Measurements from ENCODE around the gene DPYSL5. TPM values are rescaled to one million over a fixed set of nuclear protein-coding genes. Genes with fewer than 3 reads are reported as not detected.

The DPYSL5 gene
- total and polyA plus RNA-seq, 10 of the 15 experiments (the other 5 are each of a cell fraction or from before 2014, with no cell fraction given), result not detected

- DNase-seq (ENCODE audit: low read depth, low spot score) (no peak), FAIRE-seq (no peak), ATAC-seq (no peak)
- ChIA-PET RAD21 (ENCODE audit: unreplicated experiment) (no interaction called here), CTCF (interaction anchor here (0.5 kb wide), 1 partner anchor 112 kb away, joined by 3 read pairs; no protein-coding TSS in a partner anchor), SMC1A (ENCODE audit: uncharacterized antibody, unreplicated experiment) (no interaction called here), POLR2A (no interaction called here)
- no peaks in the 10 kb centered on the region for H3K4me1 ChIP-seq (ENCODE audit: control insufficient read depth, insufficient read depth, low read length)
- no peak overlapping the region for H3K9ac ChIP-seq (ENCODE audit: control insufficient read depth, insufficient read depth, low read length)
- no peaks in the 10 kb centered on the region for H3K36me3 ChIP-seq (ENCODE audit: control insufficient read depth in 2 of 2, insufficient read depth in 2 of 2, low read length in 1 of 2)
- peaks cover 0 to 2% of the 10 kb centered on the region in 2 experiments; a peak in 2 of 4 replicates for H3K27me3 ChIP-seq (replicated peaks in 1 of 2; ENCODE audit: control insufficient read depth in 2 of 2, insufficient read depth in 2 of 2, low read length in 1 of 2)
- no peaks in the 10 kb centered on the region for H3K79me2 ChIP-seq (ENCODE audit: control insufficient read depth, insufficient read depth, low read length)
- in situ Hi-C loops (cut with MboI) (no loop called here), intact Hi-C loops (cut with micrococcal nuclease; ENCODE audit: unreplicated experiment) (no loop called here)
- WGBS (ENCODE audit: insufficient coverage, insufficient replicate concordance, low lambda C conversion rate, missing lambda C conversion rate), result 31% methylated on average over 12 of the region's 12 CpGs
- H2AFZ ChIP-seq (ENCODE audit: control insufficient read depth, low read depth, low read length), result no peak overlapping the region
- TF ChIP-seq WRNIP1 (IDR thresholded peaks at IDR 0.05; ENCODE audit: borderline replicate concordance, low read depth, low read length) (no peak), FOS (IDR thresholded peaks at IDR 0.05; ENCODE audit: borderline replicate concordance, extremely low read depth, insufficient read length) (no peak), ZNF274 (IDR thresholded peaks at IDR 0.05; ENCODE audit: insufficient read depth, insufficient read length) (no peak), HDGF (IDR thresholded peaks at IDR 0.05) (no peak), POLR2AphosphoS2 (IDR thresholded peaks at IDR 0.05; ENCODE audit: low read depth, low read length) (no peak)
- H3K9me3 ChIP-seq (replicated peaks; ENCODE audit: control insufficient read depth, insufficient read depth, low read length), result no peaks in the 10 kb centered on the region
- H3K4me2 ChIP-seq (ENCODE audit: control insufficient read depth, insufficient read depth), result no peak overlapping the region
- no TSS peak for BruUV-seq (replicated peaks)
- H4K20me1 ChIP-seq (ENCODE audit: control insufficient read depth, insufficient read depth), result no peaks in the 10 kb centered on the region
- H3K4me3 ChIP-seq, result no peak overlapping the region
- H3K27ac ChIP-seq (ENCODE audit: control insufficient read depth, insufficient read depth), result no peak overlapping the region
Measured at GRCh38 chr2:26945991-26946750, 98.2 kb downstream of the DPYSL5 start.

Measured in GM12878 (cell line).